ENCODE data around the gene OVCA2. TPM values are rescaled to one million over a fixed set of nuclear protein-coding genes. Genes with fewer than 3 reads are reported as not detected.

The OVCA2 gene
- total and polyA plus RNA-seq, 2 donors (not counting 3 experiments of a cell fraction or from before 2014, with no cell fraction given) = 41.3 to 84.2 TPM

- ChIA-PET POLR2A (no interaction called here), CTCF (interaction anchor here (0.6 to 9.5 kb wide), 5 partner anchors 8 to 236 kb away, joined by 3 to 270 read pairs (median 3); no protein-coding TSS in a partner anchor)
- dilution Hi-C loops (cut with MboI; ENCODE audit: extremely low pct_ligation_motif_present, low sequenced_read_pairs) = no loop called here
- H3K4me2 ChIP-seq (ENCODE audit: insufficient read depth, low read length) = peak within 1 kb of the TSS; percentile 53
- H3K27ac ChIP-seq (ENCODE audit: insufficient read depth, low read depth, low read length) = peak within 1 kb of the TSS; percentile 16
- H3K9me1 ChIP-seq (replicated peaks; ENCODE audit: control insufficient read depth, extremely low read depth, insufficient read depth, low read length) = no peaks in the 10 kb centered on the region
- peak; percentile 88 for DNase-seq (ENCODE audit: low read depth, low spot score)
- TF ChIP-seq EZH2 (IDR thresholded peaks at IDR 0.05; ENCODE audit: borderline replicate concordance, low read depth, low read length, severe bottlenecking) (no peak), FOS (IDR thresholded peaks at IDR 0.05; ENCODE audit: borderline replicate concordance, insufficient read depth, low read length) (no peak), CTCF (IDR thresholded peaks at IDR 0.05; ENCODE audit: extremely low read depth in 1 of 2, insufficient read depth in 1 of 2, low read depth in 1 of 2, low read length in 2 of 2) (no peak), POLR2AphosphoS5 (IDR thresholded peaks at IDR 0.05; ENCODE audit: insufficient read depth, low read depth, low read length) (peak; percentile 66), JUN (IDR thresholded peaks at IDR 0.05; ENCODE audit: borderline replicate concordance, insufficient read depth, insufficient read length, low read depth) (no peak), MYC (IDR thresholded peaks at IDR 0.05; ENCODE audit: low read depth, low read length) (peak; percentile 96), GATA2 (IDR thresholded peaks at IDR 0.05; ENCODE audit: insufficient read depth, insufficient read length, low read depth, low read length) (no peak), MAX (IDR thresholded peaks at IDR 0.05; ENCODE audit: insufficient read depth, insufficient read length) (peak; percentile 94), POLR2A (IDR thresholded peaks at IDR 0.05; ENCODE audit: low read depth, low read length) (peak; percentile 69)
- H3K79me2 ChIP-seq (ENCODE audit: control insufficient read depth, insufficient read depth, low read length) = peaks cover 4% of the 10 kb centered on the region
- intact Hi-C loops (cut with micrococcal nuclease) = loop anchor here (1.0 to 5.0 kb wide), 3 partner anchors 11 to 313 kb away; no protein-coding TSS in a partner anchor
- FAIRE-seq = peak; percentile 98
- peaks cover 15 to 16% of the 10 kb centered on the region in 2 experiments for H3K27me3 ChIP-seq (ENCODE audit: control insufficient read depth in 2 of 2, insufficient read depth in 2 of 2, low read length in 2 of 2)
- peak within 1 kb of the TSS; percentile 81 to 97 (median 87) for H3K4me3 ChIP-seq (replicated peaks in 1 of 3; ENCODE audit: insufficient read depth in 1 of 3, low read depth in 1 of 3, low read length in 3 of 3)
- peaks cover 0 to 4% of the 10 kb centered on the region in 2 experiments for H3K36me3 ChIP-seq (ENCODE audit: control insufficient read depth in 2 of 2, extremely low read depth in 1 of 2, insufficient read depth in 2 of 2, low read length in 2 of 2)
- H3K9me3 ChIP-seq (replicated peaks; ENCODE audit: control insufficient read depth, insufficient read depth, low read length) = no peaks in the 10 kb centered on the region
- H3K9ac ChIP-seq (replicated peaks; ENCODE audit: extremely low read depth, insufficient read depth, low read length) = peak within 1 kb of the TSS; percentile 73
- BruUV-seq (replicated peaks) = TSS peak; percentile 59
- H3K4me1 ChIP-seq (ENCODE audit: control insufficient read depth, extremely low read depth, insufficient read depth, low read length) = peaks cover 7% of the 10 kb centered on the region
- peak within 1 kb of the TSS; percentile 83 for H2AFZ ChIP-seq (ENCODE audit: low read depth, low read length)
- no peaks in the 10 kb centered on the region for H4K20me1 ChIP-seq (replicated peaks; ENCODE audit: control insufficient read depth, extremely low read depth, insufficient read depth, low read length)
Observed at GRCh38 chr17:2029911-2030778, 11.7 kb upstream of the OVCA2 start, which contains the start of gene DPH1. Gene DPH1, plus strand, starts transcription at chr17:2030153. Its CDS starts 17 bp downstream, at chr17:2030170.

All from endothelial cell of umbilical vein (primary cell).